ENCODE measurements around the gene ARHGAP42. TPM values are rescaled to one million over a fixed set of nuclear protein-coding genes. Genes with fewer than 3 reads are reported as not detected.

ARHGAP42 gene
- total RNA-seq, 1 donor from 2014 or later = 33.2 TPM

GRCh38 chr11:100870138-100870537, 183.1 kb downstream of the ARHGAP42 start:
- Histone ChIP-seq H2AFZ (ENCODE audit: low read depth, low read length) (no peak overlapping the region), H3K4me3 (ENCODE audit: insufficient read depth, low read depth, low read length) (no peak overlapping the region), H3K9me3 (ENCODE audit: insufficient read depth, low read depth, low read length) (no peaks in the 10 kb centered on the region), H3K4me1 (ENCODE audit: insufficient read depth, low read length) (peaks cover under 1% of the 10 kb centered on the region), H3K4me2 (ENCODE audit: low read length) (no peak overlapping the region), H4K20me1 (ENCODE audit: insufficient read depth, low read length) (no peaks in the 10 kb centered on the region), H3K27ac (ENCODE audit: low read depth, low read length) (no peak overlapping the region), H3K9ac (ENCODE audit: low read length) (no peak overlapping the region), H3K27me3 (ENCODE audit: insufficient read depth, low read length) (no peaks in the 10 kb centered on the region), H3K36me3 (ENCODE audit: insufficient read depth, low read length) (no peaks in the 10 kb centered on the region), H3K79me2 (ENCODE audit: insufficient read depth, low read length) (no peaks in the 10 kb centered on the region)
- H3K4me3 Mint-ChIP-seq (ENCODE audit: unreplicated experiment) = no peak overlapping the region
- FAIRE-seq (no peak), DNase-seq (ENCODE audit: low read depth) (no peak)
- peaks cover 36% of the 10 kb centered on the region for H3K4me1 Mint-ChIP-seq (ENCODE audit: low read depth, unreplicated experiment)
- no peaks in the 10 kb centered on the region for H3K27me3 Mint-ChIP-seq (ENCODE audit: low read depth, unreplicated experiment)
- no peak for TF ChIP-seq EZH2 (IDR thresholded peaks at IDR 0.05; ENCODE audit: insufficient read depth, low read length)
- TF ChIP-seq, protein P1, sequence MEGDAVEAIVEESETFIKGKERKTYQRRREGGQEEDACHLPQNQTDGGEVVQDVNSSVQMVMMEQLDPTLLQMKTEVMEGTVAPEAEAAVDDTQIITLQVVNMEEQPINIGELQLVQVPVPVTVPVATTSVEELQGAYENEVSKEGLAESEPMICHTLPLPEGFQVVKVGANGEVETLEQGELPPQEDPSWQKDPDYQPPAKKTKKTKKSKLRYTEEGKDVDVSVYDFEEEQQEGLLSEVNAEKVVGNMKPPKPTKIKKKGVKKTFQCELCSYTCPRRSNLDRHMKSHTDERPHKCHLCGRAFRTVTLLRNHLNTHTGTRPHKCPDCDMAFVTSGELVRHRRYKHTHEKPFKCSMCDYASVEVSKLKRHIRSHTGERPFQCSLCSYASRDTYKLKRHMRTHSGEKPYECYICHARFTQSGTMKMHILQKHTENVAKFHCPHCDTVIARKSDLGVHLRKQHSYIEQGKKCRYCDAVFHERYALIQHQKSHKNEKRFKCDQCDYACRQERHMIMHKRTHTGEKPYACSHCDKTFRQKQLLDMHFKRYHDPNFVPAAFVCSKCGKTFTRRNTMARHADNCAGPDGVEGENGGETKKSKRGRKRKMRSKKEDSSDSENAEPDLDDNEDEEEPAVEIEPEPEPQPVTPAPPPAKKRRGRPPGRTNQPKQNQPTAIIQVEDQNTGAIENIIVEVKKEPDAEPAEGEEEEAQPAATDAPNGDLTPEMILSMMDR (IDR thresholded peaks at IDR 0.05; ENCODE audit: insufficient read depth, low read depth, low read length) = no peak
- H3K27ac Mint-ChIP-seq (ENCODE audit: unreplicated experiment) = no peak overlapping the region
- H3K9me3 Mint-ChIP-seq (ENCODE audit: unreplicated experiment) = no peaks in the 10 kb centered on the region
- peaks cover 7% of the 10 kb centered on the region for H3K36me3 Mint-ChIP-seq (ENCODE audit: low read depth, unreplicated experiment)

DNA sequence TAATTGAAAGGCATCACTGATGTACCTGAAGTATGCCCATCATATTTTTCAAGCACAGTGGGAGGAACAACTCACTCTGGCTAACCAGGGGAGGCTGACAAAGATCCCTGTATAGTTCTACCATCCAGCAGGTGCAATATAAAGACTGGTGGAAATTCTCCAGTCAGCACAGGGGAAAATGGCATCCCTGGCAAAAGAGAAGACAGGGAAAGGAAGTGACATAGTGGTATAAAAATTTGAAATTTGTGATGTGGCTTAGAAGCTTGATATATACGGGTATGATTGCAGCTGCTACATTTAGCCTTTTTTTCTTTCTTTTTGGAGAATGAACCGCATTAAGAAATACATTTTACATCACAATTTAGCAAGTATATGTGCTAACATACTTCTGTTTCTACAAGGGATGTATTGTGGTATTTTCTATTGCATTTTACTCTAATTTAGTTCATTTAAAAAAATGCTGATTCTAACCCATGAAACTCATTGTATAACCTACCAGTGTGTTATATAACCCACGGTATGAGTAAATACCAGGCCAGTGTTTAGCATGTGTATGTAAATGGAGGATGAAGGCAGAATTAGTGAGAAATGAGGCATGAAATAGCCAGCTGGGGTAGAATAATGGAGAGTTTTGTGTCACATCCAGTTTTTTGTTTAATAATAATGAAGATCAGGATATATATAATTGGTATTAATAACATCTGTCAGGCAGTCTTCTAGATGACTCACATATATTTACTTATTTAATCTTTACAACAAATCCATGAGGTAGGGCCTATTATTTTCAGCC, 186.1 kb downstream of the ARHGAP42 start:
- no peak for TF ChIP-seq EZH2 (IDR thresholded peaks at IDR 0.05; ENCODE audit: insufficient read depth, low read length)
- TF ChIP-seq, protein P1 (IDR thresholded peaks at IDR 0.05; ENCODE audit: insufficient read depth, low read depth, low read length) = no peak
- Histone ChIP-seq H3K9ac (ENCODE audit: low read length) (no peak overlapping the region), H2AFZ (ENCODE audit: low read depth, low read length) (no peak overlapping the region), H3K4me1 (ENCODE audit: insufficient read depth, low read length) (peaks cover 25% of the 10 kb centered on the region), H3K9me3 (ENCODE audit: insufficient read depth, low read depth, low read length) (no peaks in the 10 kb centered on the region), H3K4me2 (ENCODE audit: low read length) (peak overlapping the region; percentile 32), H3K36me3 (ENCODE audit: insufficient read depth, low read length) (no peaks in the 10 kb centered on the region), H3K79me2 (ENCODE audit: insufficient read depth, low read length) (no peaks in the 10 kb centered on the region), H4K20me1 (ENCODE audit: insufficient read depth, low read length) (no peaks in the 10 kb centered on the region), H3K27ac (ENCODE audit: low read depth, low read length) (peak overlapping the region; percentile 54), H3K4me3 (ENCODE audit: insufficient read depth, low read depth, low read length) (no peak overlapping the region), H3K27me3 (ENCODE audit: insufficient read depth, low read length) (no peaks in the 10 kb centered on the region)
- DNase-seq (ENCODE audit: low read depth) (no peak), FAIRE-seq (peak; percentile 32)
- H3K4me3 Mint-ChIP-seq (ENCODE audit: unreplicated experiment) = no peak overlapping the region
- peaks cover 2% of the 10 kb centered on the region for H3K36me3 Mint-ChIP-seq (ENCODE audit: low read depth, unreplicated experiment)
- no peaks in the 10 kb centered on the region for H3K9me3 Mint-ChIP-seq (ENCODE audit: unreplicated experiment)
- peaks cover 50% of the 10 kb centered on the region for H3K4me1 Mint-ChIP-seq (ENCODE audit: low read depth, unreplicated experiment)
- peak overlapping the region; percentile 47 for H3K27ac Mint-ChIP-seq (ENCODE audit: unreplicated experiment)
- no peaks in the 10 kb centered on the region for H3K27me3 Mint-ChIP-seq (ENCODE audit: low read depth, unreplicated experiment)

DNA sequence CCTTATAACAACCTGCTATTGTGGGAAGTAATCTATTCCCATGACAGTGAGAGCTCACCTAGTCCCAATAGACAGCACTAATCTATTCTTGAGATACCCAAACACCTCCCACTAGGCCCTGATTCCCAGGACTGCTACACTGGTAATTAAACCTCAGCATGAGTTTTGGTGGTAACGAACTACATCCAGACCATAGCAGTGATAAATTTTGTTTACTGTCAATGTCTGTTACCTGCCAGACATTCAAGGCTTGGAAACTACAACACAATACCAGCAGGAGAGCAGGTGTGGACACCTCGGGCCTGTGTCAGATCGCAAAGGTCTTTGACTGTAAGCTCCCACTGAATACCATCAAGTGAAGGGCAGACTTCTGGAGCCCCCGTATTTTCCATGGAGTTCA, 187.1 kb downstream of the ARHGAP42 start:
- Mint-ChIP-seq H3K27me3 (ENCODE audit: low read depth, unreplicated experiment) (no peaks in the 10 kb centered on the region), H3K4me3 (ENCODE audit: unreplicated experiment) (no peak overlapping the region), H3K36me3 (ENCODE audit: low read depth, unreplicated experiment) (peaks cover 2% of the 10 kb centered on the region), H3K9me3 (ENCODE audit: unreplicated experiment) (no peaks in the 10 kb centered on the region), H3K27ac (ENCODE audit: unreplicated experiment) (peak overlapping the region; percentile 84), H3K4me1 (ENCODE audit: low read depth, unreplicated experiment) (peaks cover 54% of the 10 kb centered on the region)
- Histone ChIP-seq H3K27ac (ENCODE audit: low read depth, low read length) (no peak overlapping the region), H3K9ac (ENCODE audit: low read length) (no peak overlapping the region), H3K79me2 (ENCODE audit: insufficient read depth, low read length) (no peaks in the 10 kb centered on the region), H3K4me3 (ENCODE audit: insufficient read depth, low read depth, low read length) (no peak overlapping the region), H3K4me2 (ENCODE audit: low read length) (no peak overlapping the region), H3K27me3 (ENCODE audit: insufficient read depth, low read length) (no peaks in the 10 kb centered on the region), H2AFZ (ENCODE audit: low read depth, low read length) (no peak overlapping the region), H3K9me3 (ENCODE audit: insufficient read depth, low read depth, low read length) (no peaks in the 10 kb centered on the region), H3K4me1 (ENCODE audit: insufficient read depth, low read length) (peaks cover 30% of the 10 kb centered on the region), H3K36me3 (ENCODE audit: insufficient read depth, low read length) (no peaks in the 10 kb centered on the region), H4K20me1 (ENCODE audit: insufficient read depth, low read length) (no peaks in the 10 kb centered on the region)
- FAIRE-seq = no peak
- TF ChIP-seq, protein P1 (IDR thresholded peaks at IDR 0.05; ENCODE audit: insufficient read depth, low read depth, low read length) = no peak
- TF ChIP-seq EZH2 (IDR thresholded peaks at IDR 0.05; ENCODE audit: insufficient read depth, low read length) = no peak
- DNase-seq (ENCODE audit: low read depth) = no peak
